ENCODE measurements around the gene DDX49.

DDX49 gene

GRCh38 chr19:18975011-18975410, 55.5 kb downstream of the DDX49 start:
- no peak for DNase-seq (ENCODE audit: low read depth)

DNA sequence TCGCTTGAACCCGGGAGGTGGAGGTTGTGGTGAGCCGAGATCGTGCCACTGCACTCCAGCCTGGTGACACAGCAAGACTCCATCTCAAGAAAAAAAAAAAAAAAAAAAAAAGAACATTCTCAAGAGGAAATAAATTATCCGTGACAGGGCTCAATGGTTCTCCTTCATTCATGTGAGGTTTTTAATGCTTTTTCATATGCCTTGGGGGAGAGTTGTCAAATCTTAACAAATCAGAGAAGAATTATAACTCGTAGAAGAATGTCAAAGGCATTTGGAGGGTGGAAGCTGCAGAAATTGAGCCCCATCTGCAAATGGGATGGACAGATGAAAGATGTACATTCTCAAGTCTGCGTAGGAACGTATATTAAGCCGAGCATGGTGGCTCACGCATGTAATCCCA, 56.4 kb downstream of the DDX49 start:
- DNase-seq (ENCODE audit: low read depth) = no peak
